Natural killer cell (primary cell): ENCODE measurements around the gene ADNP2. TPM values are rescaled to one million over a fixed set of nuclear protein-coding genes. Genes with fewer than 3 reads are reported as not detected.

Experiments
- ATAC-seq, 3 donors: fragments of 150-1000 bp in 2 of 3; fragments of 200-7000 bp in 1 of 3; cut with Tn5 transposase; 1 replicate in 1 of 3; 2 replicates in 2 of 3; pipeline ENCODE4 v1.10.0; 2021; ENCODE audit warnings: mild to moderate bottlenecking in 2 of 3, moderate library complexity in 2 of 3
- DNase-seq, 2 donors: peaks; one replicate each; pipeline versions ENCODE4 v3.0.0 to v3.0.0-alpha.2; 2013 to 2021; ENCODE audit warnings: mixed read lengths in 1 of 2
- H3K27ac ChIP-seq: one replicate; pipeline ENCODE4 v1.5.1; 2013; ENCODE audit warnings: mild to moderate bottlenecking, low read length
- H3K27me3 ChIP-seq: one replicate; pipeline ENCODE4 v1.6.1; 2013; ENCODE audit warnings: low read length; ENCODE audit not compliant: control insufficient read depth, insufficient read depth
- H3K36me3 ChIP-seq: one replicate; pipeline ENCODE4 v1.6.1; 2013; ENCODE audit warnings: low read length; ENCODE audit not compliant: control insufficient read depth, insufficient read depth
- H3K4me1 ChIP-seq: one replicate; pipeline ENCODE4 v1.6.1; 2013; ENCODE audit warnings: low read length; ENCODE audit not compliant: control insufficient read depth, insufficient read depth
- H3K4me3 ChIP-seq: one replicate; pipeline ENCODE4 v1.5.1; 2013; ENCODE audit warnings: low read length
- H3K9me3 ChIP-seq: one replicate; pipeline ENCODE4 v1.6.1; 2013; ENCODE audit warnings: low read length; ENCODE audit not compliant: control insufficient read depth, insufficient read depth
- H3K27ac Mint-ChIP-seq, 2 donors: one replicate each; pipeline ENCODE4 v1.8.0; 2022; ENCODE audit warnings: mild to moderate bottlenecking in 2 of 2, mixed read lengths in 2 of 2, moderate library complexity in 1 of 2
- H3K27me3 Mint-ChIP-seq, 2 donors: one replicate each; pipeline ENCODE4 v1.8.0; 2022; ENCODE audit warnings: low read depth in 2 of 2, mixed read lengths in 2 of 2
- H3K36me3 Mint-ChIP-seq: one replicate; pipeline ENCODE4 v1.8.0; 2022; ENCODE audit warnings: mixed read lengths
- H3K4me1 Mint-ChIP-seq, 2 donors: one replicate each; pipeline ENCODE4 v1.8.0; 2022; ENCODE audit warnings: mixed read lengths in 2 of 2
- H3K4me3 Mint-ChIP-seq: one replicate; pipeline ENCODE4 v1.8.0; 2022; ENCODE audit warnings: mild to moderate bottlenecking, moderate library complexity, mixed read lengths
- H3K9me3 Mint-ChIP-seq, 2 donors: one replicate each; pipeline ENCODE4 v1.8.0; 2022; ENCODE audit warnings: mixed read lengths in 2 of 2
- CTCF ChIP-seq: fragments of 200-600 bp; IDR thresholded peaks from one replicate; pipeline ENCODE4 v1.8.0; 2022; ENCODE audit warnings: antibody characterized with exemption
- whole genome bisulfite sequencing: methylation state at CpG from one replicate; pipeline ENCODE4 v1.1.7; 2013; ENCODE audit warnings: missing lambda C conversion rate; ENCODE audit not compliant: insufficient coverage; 5-methylcytosine and 5-hydroxymethylcytosine counted together
- intact Hi-C: fragments of 100-400 bp; cut with micrococcal nuclease; formaldehyde crosslinking; loops from one replicate; pipeline ENCODE4 v1.14.2; 2022
- total RNA-seq, 4 donors: library from RNA; stranded (reverse); fragments of 120-200 nt in 1 of 4; gene quantifications; one replicate each; pipeline versions ENCODE4 v1.2.3 to v1.2.4, GENCODE V29; 2013 to 2022

The ADNP2 gene
- total RNA-seq, result 10 to 100 TPM; 31.2 to 39.2 (median 31.4) TPM
- 9.6 TPM for total RNA-seq (2013)

- no peaks in the 10 kb centered on the region for H3K36me3 ChIP-seq
- ATAC-seq (peak; percentile 82 to 87 (median 83)), DNase-seq (peak; percentile 79 to 95)
- peak within 1 kb of the TSS; percentile 100 for H3K27ac ChIP-seq
- Mint-ChIP-seq H3K4me3 (peak within 1 kb of the TSS; percentile 84), H3K4me1 (peaks cover 11 to 25% of the 10 kb centered on the region in 2 donors), H3K27ac (peak within 1 kb of the TSS; percentile 10 to 92), H3K9me3 (no peaks in the 10 kb centered on the region), H3K36me3 (no peaks in the 10 kb centered on the region), H3K27me3 (peaks cover 0 to 3% of the 10 kb centered on the region in 2 donors)
- peak within 1 kb of the TSS; percentile 67 for H3K4me3 ChIP-seq
- WGBS, result 2% methylated on average over 76 of the region's 76 CpGs
- no peak for TF ChIP-seq CTCF
- H3K4me1 ChIP-seq, result peaks cover 17% of the 10 kb centered on the region
- intact Hi-C loops, result loop anchor here (5.0 kb wide), 1 partner anchor 77 kb away; the partner anchor contains the start of gene RBFA
- no peaks in the 10 kb centered on the region for H3K27me3 ChIP-seq
- peaks cover 7% of the 10 kb centered on the region for H3K9me3 ChIP-seq
Measured at GRCh38 chr18:80108739-80109675, at the start of gene ADNP2. Gene ADNP2, plus strand, starts transcription at chr18:80109262. Its CDS starts 8,281 bp downstream, at chr18:80117543.

- no peak for TF ChIP-seq CTCF
- Histone ChIP-seq H3K9me3 (peaks cover 38% of the 10 kb centered on the region), H3K27me3 (no peaks in the 10 kb centered on the region), H3K36me3 (no peaks in the 10 kb centered on the region), H3K4me1 (no peaks in the 10 kb centered on the region), H3K27ac (no peak overlapping the region), H3K4me3 (no peak overlapping the region)
- peaks cover 17% of the 10 kb centered on the region for H3K36me3 Mint-ChIP-seq
- H3K4me3 Mint-ChIP-seq, result no peak overlapping the region
- no peak overlapping the region for H3K27ac Mint-ChIP-seq
- 94% methylated on average over 4 of the region's 6 CpGs for WGBS
- intact Hi-C loops, result no loop called here
- H3K27me3 Mint-ChIP-seq, result no peaks in the 10 kb centered on the region
- no peaks in the 10 kb centered on the region for H3K4me1 Mint-ChIP-seq
- peaks cover 13 to 14% of the 10 kb centered on the region in 2 donors for H3K9me3 Mint-ChIP-seq
- ATAC-seq (no peak), DNase-seq (no peak)
Measured at GRCh38 chr18:80059945-80060344, 49.1 kb upstream of the ADNP2 start.

- ATAC-seq, result no peak
- no peak overlapping the region for H3K4me3 ChIP-seq
- H3K27ac ChIP-seq, result no peak overlapping the region
- no peaks in the 10 kb centered on the region for H3K36me3 ChIP-seq
- H3K36me3 Mint-ChIP-seq, result no peaks in the 10 kb centered on the region
- no peak for DNase-seq
- H3K4me3 Mint-ChIP-seq, result no peak overlapping the region
- intact Hi-C loops, result no loop called here
- H3K9me3 Mint-ChIP-seq, result no peaks in the 10 kb centered on the region
- no peaks in the 10 kb centered on the region for H3K4me1 ChIP-seq
- WGBS, result 91% methylated on average over 9 of the region's 9 CpGs
- H3K27me3 ChIP-seq, result no peaks in the 10 kb centered on the region
- H3K27ac Mint-ChIP-seq, result no peak overlapping the region
- TF ChIP-seq CTCF, result no peak
- H3K4me1 Mint-ChIP-seq, result no peaks in the 10 kb centered on the region
- H3K27me3 Mint-ChIP-seq, result no peaks in the 10 kb centered on the region
- peaks cover 4% of the 10 kb centered on the region for H3K9me3 ChIP-seq
Measured at GRCh38 chr18:80065705-80066104, 43.4 kb upstream of the ADNP2 start.
